Pancreas (tissue), 10 donors: ENCODE measurements around the gene MTRR. TPM values are rescaled to one million over a fixed set of nuclear protein-coding genes. Genes with fewer than 3 reads are reported as not detected.

ENCODE experiments used
- ATAC-seq, 4 donors: fragments of 200-7000 bp; cut with Tn5 transposase; one replicate each; pipeline versions ENCODE4 v1.8.0 to v1.9.1; 2020; ENCODE audit warnings: mild to moderate bottlenecking in 4 of 4, moderate library complexity in 4 of 4
- DNase-seq, 6 donors: peaks; one replicate each; pipeline ENCODE4 v3.0.0-alpha.2; 2020
- FAIRE-seq: peaks from 2 replicates; lab custom pipeline; 2012; peaks lifted over from hg19 to GRCh38; lab: Jason Lieb, UNC
- H3K27ac ChIP-seq, 4 donors: fragments of 200-600 bp; sonication (generic); 1 replicate in 3 of 4; 2 replicates in 1 of 4; pipeline versions ENCODE4 v1.5.0 to v1.8.0; 2020
- H3K27me3 ChIP-seq, 4 donors: fragments of 200-600 bp; one replicate each; pipeline ENCODE4 v1.8.0; 2021
- H3K36me3 ChIP-seq, 3 donors: fragments of 200-600 bp; sonication (generic) in 1 of 3; one replicate each; pipeline versions ENCODE4 v1.5.0 to v1.8.0; 2020 to 2021
- H3K4me1 ChIP-seq, 3 donors: fragments of 200-600 bp; one replicate each; pipeline ENCODE4 v1.8.0; 2021
- H3K4me3 ChIP-seq, 4 donors: fragments of 200-600 bp; sonication (generic) in 2 of 4; one replicate each; pipeline versions ENCODE4 v1.5.0 to v1.8.0; 2020 to 2021
- H3K9me3 ChIP-seq, 4 donors: fragments of 200-600 bp; one replicate each; pipeline ENCODE4 v1.8.0; 2021
- CTCF ChIP-seq, 4 donors: fragments of 200-600 bp; sonication (generic) in 3 of 4; IDR thresholded peaks; one replicate each; pipeline versions ENCODE4 v1.5.0 to v1.8.0; 2021; ENCODE audit warnings: antibody characterized with exemption in 4 of 4
- WGBS, 2 donors: extraction: QIAGEN DNeasy Blood & Tissue Kit; methylation state at CpG; one replicate each; pipeline ENCODE4 v1.1.7; 2013; 5-methylcytosine and 5-hydroxymethylcytosine counted together
- intact Hi-C, 3 donors: fragments of 100-400 bp; cut with DNase I; formaldehyde crosslinking; loops; one replicate each; pipeline versions ENCODE4 v1.11.1 to v1.14.2; 2022
- polyA plus RNA-seq, 2 donors: library from polyadenylated mRNA; stranded (reverse); fragments of 200-250 nt; gene quantifications; one replicate each; pipeline ENCODE4 v1.2.3, GENCODE V29; 2013
- total RNA-seq, 6 donors: library from RNA; stranded (reverse); fragmentation: NEBNext Ultra II Directional in 4 of 6; extraction: Animal tissue kit (Norgen Biotek cat#: 25700) in 4 of 6; gene quantifications; one replicate each; pipeline versions ENCODE4 v1.2.1 to v1.2.4, GENCODE V29; 2021 to 2023
- donor health status: healthy with polysubstance abuse.
- donor health status: DM: no; HTN: no; CAD: no; lungs with moderate emphysema.
- donor health status: DM: no; HTN: no; CAD: no.
- donor health status: control.
- donor health status: control.
- donor health status: Bipolar disorder and iron deficiency.
- donor health status: DM: yes; HTN: yes; CAD: no.
- donor health status: DM: no; HTN: no; CAD: no.
- donor health status: DM: no; HTN: no; CAD: no.
- donor health status: DM: yes; HTN: yes; CAD: no.

The MTRR gene
- total and polyA plus RNA-seq, 8 donors: 6.8 to 27.8 (median 18.9) TPM

DNA sequence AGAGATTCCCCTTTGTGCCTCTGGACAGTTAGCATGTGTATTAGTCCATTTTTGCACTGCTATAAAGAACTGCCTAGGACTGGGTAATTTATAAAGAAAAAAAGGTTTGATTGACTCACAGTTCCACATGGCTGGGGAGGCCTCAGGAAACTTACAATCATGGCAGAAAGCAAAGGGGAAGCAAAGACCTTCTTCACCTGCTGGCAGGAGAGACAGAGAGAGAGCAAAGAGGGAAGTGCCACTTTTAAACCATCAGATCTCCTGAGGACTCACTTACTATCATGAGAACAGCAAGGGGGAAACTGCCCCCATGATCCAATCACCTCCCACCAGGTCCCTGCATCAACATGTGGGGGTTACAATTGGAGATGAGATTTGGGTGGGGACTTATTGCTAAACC, 24.0 kb upstream of the MTRR start:
- FAIRE-seq (no peak), DNase-seq (no peak), ATAC-seq (no peak)
- no peaks in the 10 kb centered on the region for H3K27me3 ChIP-seq
- no peaks in the 10 kb centered on the region for H3K4me1 ChIP-seq
- no peaks in the 10 kb centered on the region for H3K9me3 ChIP-seq
- H3K27ac ChIP-seq: no peak overlapping the region
- intact Hi-C loops: no loop called here
- H3K36me3 ChIP-seq: no peaks in the 10 kb centered on the region
- no peak for TF ChIP-seq CTCF (IDR thresholded peaks at IDR 0.05)
- H3K4me3 ChIP-seq: no peak overlapping the region

DNA sequence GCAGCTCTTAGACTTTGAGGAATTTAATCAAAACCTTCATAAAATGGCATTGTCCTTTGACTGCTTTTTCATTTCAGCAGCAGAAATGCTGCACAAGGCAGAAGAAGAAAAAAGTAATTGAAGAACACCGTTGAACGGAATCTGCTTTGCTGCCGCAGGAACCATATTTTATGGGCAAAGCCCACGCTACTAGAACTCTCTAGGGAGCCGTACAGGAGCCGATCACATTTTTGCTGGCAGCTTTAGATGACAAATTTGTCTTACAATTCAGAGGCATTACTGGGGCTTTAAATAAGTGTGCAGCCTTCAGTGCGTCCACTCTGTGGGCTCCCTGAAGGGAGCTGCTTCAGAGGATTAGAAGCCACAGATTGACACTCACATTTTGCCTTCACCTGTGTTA, 23.4 kb upstream of the MTRR start:
- H3K27me3 ChIP-seq: no peaks in the 10 kb centered on the region
- no peak for DNase-seq
- no peak overlapping the region for H3K27ac ChIP-seq
- no peak for ATAC-seq
- H3K36me3 ChIP-seq: no peaks in the 10 kb centered on the region
- no peak for TF ChIP-seq CTCF (IDR thresholded peaks at IDR 0.05)
- 90 to 96% methylated on average over 7 of the region's 7 CpGs for WGBS, 2 donors
- no peaks in the 10 kb centered on the region for H3K4me1 ChIP-seq
- no peak overlapping the region for H3K4me3 ChIP-seq
- no peaks in the 10 kb centered on the region for H3K9me3 ChIP-seq
- FAIRE-seq: no peak
- intact Hi-C loops: no loop called here

DNA sequence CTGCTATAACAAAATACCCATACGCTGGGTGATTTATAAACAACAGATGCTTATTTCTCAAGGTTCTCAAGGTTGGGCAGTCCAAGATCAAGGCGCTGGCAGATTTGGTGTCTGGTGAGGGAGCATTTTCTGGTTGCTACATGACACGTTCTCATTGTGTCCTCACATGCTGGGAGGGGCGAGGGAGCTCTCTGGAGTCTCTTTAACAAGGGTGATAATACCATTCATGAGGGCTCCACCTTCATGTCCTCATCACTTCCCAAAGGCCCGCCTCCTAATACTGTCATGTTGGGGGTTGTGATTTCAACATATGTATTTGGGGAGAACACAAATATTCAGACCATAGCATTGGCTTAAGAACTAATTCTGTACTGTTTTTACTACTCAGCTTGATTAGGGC, 22.6 kb upstream of the MTRR start:
- Histone ChIP-seq H3K27me3 (no peaks in the 10 kb centered on the region), H3K4me1 (peaks cover 0 to 4% (median 0%) of the 10 kb centered on the region in 3 donors), H3K27ac (no peak overlapping the region), H3K4me3 (no peak overlapping the region), H3K9me3 (no peaks in the 10 kb centered on the region), H3K36me3 (no peaks in the 10 kb centered on the region)
- ATAC-seq: no peak
- FAIRE-seq: no peak
- DNase-seq: peak in 1 of 6 donors; percentile 33
- TF ChIP-seq CTCF (IDR thresholded peaks at IDR 0.05): no peak
- WGBS, 2 donors: 71 to 79% methylated on average over 5 of the region's 5 CpGs
- intact Hi-C loops: no loop called here

GRCh38 chr5:7848296-7848695, 20.7 kb upstream of the MTRR start:
- Histone ChIP-seq H3K4me1 (peaks cover 11 to 14% (median 13%) of the 10 kb centered on the region in 3 donors), H3K36me3 (no peaks in the 10 kb centered on the region), H3K27me3 (no peaks in the 10 kb centered on the region), H3K27ac (no peak overlapping the region), H3K4me3 (no peak overlapping the region), H3K9me3 (no peaks in the 10 kb centered on the region)
- FAIRE-seq (no peak), DNase-seq (no peak), ATAC-seq (no peak)
- intact Hi-C loops: no loop called here
- no peak for TF ChIP-seq CTCF (IDR thresholded peaks at IDR 0.05)
- WGBS, 2 donors: 85 to 87% methylated on average over 2 of the region's 2 CpGs

- H3K4me1 ChIP-seq: peaks cover 11 to 14% (median 13%) of the 10 kb centered on the region in 3 donors
- no peak for FAIRE-seq
- H3K27me3 ChIP-seq: no peaks in the 10 kb centered on the region
- no peak for TF ChIP-seq CTCF (IDR thresholded peaks at IDR 0.05)
- 39 to 42% methylated on average over 44 of the region's 44 CpGs for WGBS, 2 donors
- intact Hi-C loops: no loop called here
- DNase-seq: peak in 4 of 6 donors; percentile 16 to 88 (median 58)
- H3K27ac ChIP-seq: no peak overlapping the region
- H3K9me3 ChIP-seq: no peaks in the 10 kb centered on the region
- peak in 1 of 4 donors; percentile 11 for ATAC-seq
- H3K4me3 ChIP-seq: peak overlapping the region in 3 of 4 donors; percentile 8 to 70 (median 58)
- no peaks in the 10 kb centered on the region for H3K36me3 ChIP-seq
Observed at GRCh38 chr5:7849681-7850394, 19.1 kb upstream of the MTRR start.
